SK-N-MC (cell line): Measurements from ENCODE around the gene NCOA1.
"Not testable (repeated sequence)": the region's sequence is repeated elsewhere in the genome, so short reads cannot be mapped to it uniquely, and the experiment has no call there.

Source experiments
- EZH2 ChIP-seq: fragments of 200-600 bp; sonication (generic); IDR thresholded peaks from one replicate; pipeline ENCODE4 v1.6.1; 2017; ENCODE audit warnings: antibody characterized with exemption
- POLR2AphosphoS5 ChIP-seq: IDR thresholded peaks from 2 replicates; pipeline ENCODE4 v1.6.1; 2012; ENCODE audit warnings: mild to moderate bottlenecking, low read depth, low read length, borderline replicate concordance

- not testable (repeated sequence) for TF ChIP-seq EZH2, POLR2AphosphoS5
Measured at GRCh38 chr2:24581971-24582370, 90.9 kb downstream of the NCOA1 start.
